K562 (cell line): Measurements from ENCODE around the gene ACTRT3. TPM values are rescaled to one million over a fixed set of nuclear protein-coding genes. Genes with fewer than 3 reads are reported as not detected.
A peak's percentile ranks its signal among the peaks of the same experiment; 100 is the strongest.

Experiments
- BDP1 ChIP-seq: IDR thresholded peaks from 3 replicates; pipeline ENCODE4 v1.6.1; 2011; ENCODE audit not compliant: insufficient read length, insufficient read depth
- CBX5 ChIP-seq: IDR thresholded peaks from 2 replicates; pipeline ENCODE4 v1.6.1; 2014; ENCODE audit warnings: low read depth, borderline replicate concordance
- E2F8 ChIP-seq: fragments of 450-650 bp; IDR thresholded peaks from 2 replicates; pipeline ENCODE4 v1.7.1; 2018; ENCODE audit warnings: mild to moderate bottlenecking, low read depth; ENCODE audit not compliant: partially characterized antibody
- GATA2 ChIP-seq: sonication (generic); formaldehyde crosslinking; IDR thresholded peaks from 2 replicates; pipeline ENCODE4 v1.4.0; 2020; ENCODE audit warnings: mild to moderate bottlenecking, missing genetic modification reagents
- HMG20B ChIP-seq: fragments of 250-450 bp; sonication (Bioruptor Pico); IDR thresholded peaks from 2 replicates; pipeline ENCODE4 v1.5.0; 2021; ENCODE audit warnings: mild to moderate bottlenecking
- MCM2 ChIP-seq: fragments of 450-650 bp; IDR thresholded peaks from 2 replicates; pipeline ENCODE4 v1.6.1; 2017; ENCODE audit warnings: low read depth, mild to moderate bottlenecking
- PML ChIP-seq: IDR thresholded peaks from 2 replicates; pipeline ENCODE4 v1.6.1; 2012; ENCODE audit warnings: low read length, inconsistent platforms
- POLR2H ChIP-seq: IDR thresholded peaks from 2 replicates; pipeline ENCODE4 v1.6.1; 2016; ENCODE audit warnings: missing genetic modification characterization, low read depth, mild to moderate bottlenecking, control low read depth, missing compliant biosample characterization, moderate library complexity
- POLR3G ChIP-seq: IDR thresholded peaks from 2 replicates; pipeline ENCODE4 v1.6.1; 2011; ENCODE audit not compliant: insufficient read length, insufficient replicate concordance; ENCODE audit errors: extremely low read depth
- U2AF2 ChIP-seq: fragments of 200-400 bp; formaldehyde crosslinking; optimal IDR thresholded peaks from 2 replicates; pipeline ENCODE3; 2017; ENCODE audit warnings: low read depth, mild to moderate bottlenecking, low read length
- ZNF311 ChIP-seq: fragments of 250-450 bp; sonication (Bioruptor Pico); IDR thresholded peaks from 2 replicates; pipeline ENCODE4 v1.4.0; 2020; ENCODE audit warnings: mild to moderate bottlenecking, moderate library complexity
- ZNF318 ChIP-seq, 2 experiments: fragments of 450-650 bp; IDR thresholded peaks; 2 replicates each; pipeline ENCODE4 v1.6.1; 2016; ENCODE audit warnings: mild to moderate bottlenecking in 2 of 2, borderline replicate concordance in 1 of 2, low read depth in 1 of 2, moderate library complexity in 1 of 2
- ZNF644 ChIP-seq: fragments of 200-800 bp; sonication (Bioruptor generic); IDR thresholded peaks from 2 replicates; pipeline ENCODE4 v1.6.1; 2016; ENCODE audit warnings: low read depth, missing genetic modification characterization, missing compliant biosample characterization
- ZNF740 ChIP-seq, 3 experiments: fragments of 200-800 bp in 1 of 3; sonication (Bioruptor generic) in 1 of 3; sonication (generic) in 1 of 3; formaldehyde crosslinking in 1 of 3; IDR thresholded peaks; 2 replicates each; pipeline versions ENCODE4 v1.6.1 to v1.8.0; 2016 to 2022; ENCODE audit warnings: mild to moderate bottlenecking in 2 of 3, missing compliant biosample characterization in 2 of 3, missing genetic modification characterization in 2 of 3, missing genetic modification reagents in 1 of 3
- polyA plus RNA-seq, 8 experiments: library from polyadenylated mRNA; depleted of rRNA in 4 of 8; stranded (reverse) in 5 of 8; unstranded in 3 of 8; fragments of >200 nt; fragmentation: Nextera tagmentation in 2 of 8; fragmentation: Illumina TruSeq in 1 of 8; extraction: Ambion mirVana in 2 of 8; extraction: Trizol in 1 of 8; gene quantifications; 2 replicates each; pipeline versions ENCODE4 v1.2.1 to v1.2.3, GENCODE V29; 2011 to 2014; ENCODE audit warnings: inconsistent platforms in 1 of 8, missing spikeins in 1 of 8
- total RNA-seq, 7 experiments: library from RNA; depleted of rRNA in 6 of 7; stranded (reverse); fragments of >200 nt in 6 of 7; fragmentation: Illumina TruSeq in 2 of 7; extraction: Trizol in 2 of 7; gene quantifications; 2 replicates each; pipeline versions ENCODE4 v1.2.1 to v1.2.3, GENCODE V29; 2011 to 2021; ENCODE audit warnings: low replicate concordance in 1 of 7

Gene ACTRT3
- total and polyA plus RNA-seq, 9 of the 15 experiments (the other 6 are each of a cell fraction or from before 2014, with no cell fraction given), result 0.06 to 0.11 (median 0.07) TPM; not detected in 5

GRCh38 chr3:169772897-169773816 is 3.8 kb upstream of the ACTRT3 start, which contains the start of gene MYNN (continued):
- 0 out of 2 replicates have a peak, but pooled peaks have one; percentile 31 for TF ChIP-seq ZNF740 (CRISPR knock-in tag; IDR thresholded peaks at IDR 0.05)
- TF ChIP-seq ZNF740 (tag; IDR thresholded peaks at IDR 0.05), result no peak
- TF ChIP-seq GATA2 (CRISPR knock-in tag), result peak; percentile 12; the same call in 1 of the 2 replicates
- no peak for TF ChIP-seq POLR3G
- TF ChIP-seq PML, result peak; percentile 88
- TF ChIP-seq MCM2, result no peak
- TF ChIP-seq ZNF311 (CRISPR knock-in tag), result no peak
- no peak; the same call in 1 of the 2 replicates for TF ChIP-seq ZNF644 (tag)
- TF ChIP-seq E2F8, result peak; percentile 70
- TF ChIP-seq POLR2H, result peak; percentile 26
- TF ChIP-seq ZNF318 (IDR thresholded peaks at IDR 0.05; ENCODE audit: borderline replicate concordance in 1 of 2, low read depth in 1 of 2), result 0 out of 4 replicates have a peak, but pooled peaks of 1 of the 2 experiments have one; percentile 13
- TF ChIP-seq BDP1, result no peak
- no peak for TF ChIP-seq HMG20B (CRISPR knock-in tag)
- 0 out of 2 replicates have a peak, but pooled peaks have one; percentile 6 for TF ChIP-seq CBX5
- TF ChIP-seq U2AF2, result no peak
